ENCODE measurements around the gene DCC. TPM values are rescaled to one million over a fixed set of nuclear protein-coding genes. Genes with fewer than 3 reads are reported as not detected.

The DCC gene
- total RNA-seq, 4 donors from 2014 or later = 0.13 TPM; not detected in 3

GRCh38 chr18:53534695-53535094 is 1194.7 kb downstream of the DCC start:
- no peak overlapping the region for H3K4me3 ChIP-seq (ENCODE audit: low read depth, poor library complexity, severe bottlenecking)
- peak; percentile 28 to 84 for DNase-seq (ENCODE audit: low spot score in 2 of 2)
- intact Hi-C loops (cut with DNase I; ENCODE audit: low total_unique reads) = no loop called here
- WGBS, 2 donors = 33 to 38% methylated on average over 3 of the region's 3 CpGs
- no peak for TF ChIP-seq POLR2A (IDR thresholded peaks at IDR 0.05)
- TF ChIP-seq CTCF (IDR thresholded peaks at IDR 0.05) = no peak

- 85 to 90% methylated on average over 2 of the region's 2 CpGs for WGBS, 2 donors
- DNase-seq (ENCODE audit: low spot score in 2 of 2) = no peak
- TF ChIP-seq CTCF (IDR thresholded peaks at IDR 0.05) (no peak), POLR2A (IDR thresholded peaks at IDR 0.05) (no peak)
- no peak overlapping the region for H3K4me3 ChIP-seq (ENCODE audit: low read depth, poor library complexity, severe bottlenecking)
- intact Hi-C loops (cut with DNase I; ENCODE audit: low total_unique reads) = no loop called here
Observed at GRCh38 chr18:53536908-53537307, 1196.9 kb downstream of the DCC start.

GRCh38 chr18:53541924-53542323 is 1201.9 kb downstream of the DCC start:
- WGBS, 2 donors = 65 to 71% methylated on average over 1 of the region's 1 CpG
- intact Hi-C loops (cut with DNase I; ENCODE audit: low total_unique reads) = no loop called here
- TF ChIP-seq CTCF (IDR thresholded peaks at IDR 0.05) (no peak), POLR2A (IDR thresholded peaks at IDR 0.05) (no peak)
- DNase-seq (ENCODE audit: low spot score in 2 of 2) = no peak
- no peak overlapping the region for H3K4me3 ChIP-seq (ENCODE audit: low read depth, poor library complexity, severe bottlenecking)

- intact Hi-C loops (cut with DNase I; ENCODE audit: low total_unique reads) = no loop called here
- no peak for TF ChIP-seq POLR2A (IDR thresholded peaks at IDR 0.05)
- TF ChIP-seq CTCF (IDR thresholded peaks at IDR 0.05) = no peak
- no peak for DNase-seq (ENCODE audit: low spot score in 2 of 2)
- H3K4me3 ChIP-seq (ENCODE audit: low read depth, poor library complexity, severe bottlenecking) = no peak overlapping the region
Observed at GRCh38 chr18:53543711-53544110, 1203.7 kb downstream of the DCC start.

- no peak overlapping the region for H3K4me3 ChIP-seq (ENCODE audit: low read depth, poor library complexity, severe bottlenecking)
- intact Hi-C loops (cut with DNase I; ENCODE audit: low total_unique reads) = no loop called here
- TF ChIP-seq POLR2A (IDR thresholded peaks at IDR 0.05) (no peak), CTCF (IDR thresholded peaks at IDR 0.05) (no peak)
- no peak for DNase-seq (ENCODE audit: low spot score in 2 of 2)
- WGBS, 2 donors = 50 to 53% methylated on average over 3 of the region's 3 CpGs
Observed at GRCh38 chr18:53544917-53545316, 1204.9 kb downstream of the DCC start.

GRCh38 chr18:53551868-53552426 is 1212.0 kb downstream of the DCC start:
- intact Hi-C loops (cut with DNase I; ENCODE audit: low total_unique reads) = no loop called here

More at GRCh38 chr18:53551868-53552426, 1212.0 kb downstream of the DCC start:
- DNase-seq (ENCODE audit: low spot score in 2 of 2) = no peak
- WGBS, 2 donors = 56 to 59% methylated on average over 8 of the region's 8 CpGs
- no peak overlapping the region for H3K4me3 ChIP-seq (ENCODE audit: low read depth, poor library complexity, severe bottlenecking)
- TF ChIP-seq CTCF (IDR thresholded peaks at IDR 0.05) (no peak), POLR2A (IDR thresholded peaks at IDR 0.05) (no peak)
